ENCODE data around the gene CPAMD8.
A peak's percentile ranks its signal among the peaks of the same experiment; 100 is the strongest.

Gene CPAMD8

GRCh38 chr19:16914421-16914820 is 112.2 kb downstream of the CPAMD8 start:
- DNase-seq, result no peak

- DNase-seq, result no peak
Observed at GRCh38 chr19:16912780-16913179, 113.8 kb downstream of the CPAMD8 start.

DNA sequence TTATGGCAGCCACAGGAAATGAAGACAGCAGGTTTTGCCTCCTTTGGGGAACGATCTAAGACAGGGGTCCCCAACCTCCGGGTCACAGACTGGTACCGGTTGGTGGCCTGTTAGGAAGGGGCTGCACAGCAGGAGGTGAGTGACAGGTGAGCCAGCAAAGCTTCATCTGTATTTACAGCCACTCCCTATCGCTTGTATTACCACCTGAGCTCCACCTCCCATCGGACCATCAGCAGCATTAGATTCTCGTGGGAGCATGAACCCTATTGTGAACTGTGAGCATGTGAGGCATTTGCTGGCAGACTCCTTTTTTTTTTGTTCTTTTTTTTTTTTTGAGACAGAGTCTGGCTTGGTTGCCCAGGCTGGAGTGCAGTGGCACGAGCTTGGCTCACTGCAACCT is 115.6 kb downstream of the CPAMD8 start:
- DNase-seq, result no peak

DNA sequence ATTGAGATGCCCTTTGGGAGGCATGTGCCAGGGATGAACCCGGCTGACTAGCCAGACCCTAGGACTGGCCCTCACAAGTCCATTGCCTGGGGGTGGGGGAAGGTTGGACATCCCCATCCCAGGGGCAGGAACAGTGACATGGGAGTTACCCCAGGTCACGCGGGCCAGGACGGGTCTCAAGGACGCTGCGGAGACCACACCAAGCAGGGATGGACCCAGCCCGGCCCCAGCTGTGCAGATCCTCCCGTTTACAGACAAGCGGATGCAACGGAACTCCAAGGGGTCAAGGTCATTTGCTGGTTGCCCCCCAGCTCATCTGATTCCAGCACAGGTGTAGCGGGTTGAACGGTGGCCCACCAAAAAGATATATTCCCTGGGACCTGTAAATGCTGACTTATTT is 117.9 kb downstream of the CPAMD8 start:
- no peak for DNase-seq

GRCh38 chr19:16904599-16904998 is 122.0 kb downstream of the CPAMD8 start:
- no peak for DNase-seq

- no peak for DNase-seq
Observed at GRCh38 chr19:16903347-16903746, 123.3 kb downstream of the CPAMD8 start.

DNA sequence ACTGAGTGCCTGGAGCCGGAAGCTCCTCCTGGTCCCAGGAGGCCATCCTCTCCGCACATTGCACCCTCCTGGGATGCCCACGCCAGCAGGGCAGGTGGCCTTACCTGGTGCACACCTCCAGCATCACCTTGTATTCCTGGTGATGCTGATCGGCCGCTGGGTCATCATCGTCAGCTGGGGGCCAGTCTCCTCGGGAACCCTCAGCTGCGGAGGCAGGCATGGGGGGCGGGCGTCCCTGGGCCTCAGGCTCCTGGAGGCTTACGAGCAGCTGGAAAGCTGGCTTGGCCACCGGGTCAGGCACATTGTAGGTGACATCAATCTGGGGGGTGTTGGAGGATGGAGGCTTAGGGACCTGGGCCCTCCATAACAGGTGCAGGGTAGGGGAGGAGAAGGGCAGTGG is 124.1 kb downstream of the CPAMD8 start:
- no peak for DNase-seq

DNA sequence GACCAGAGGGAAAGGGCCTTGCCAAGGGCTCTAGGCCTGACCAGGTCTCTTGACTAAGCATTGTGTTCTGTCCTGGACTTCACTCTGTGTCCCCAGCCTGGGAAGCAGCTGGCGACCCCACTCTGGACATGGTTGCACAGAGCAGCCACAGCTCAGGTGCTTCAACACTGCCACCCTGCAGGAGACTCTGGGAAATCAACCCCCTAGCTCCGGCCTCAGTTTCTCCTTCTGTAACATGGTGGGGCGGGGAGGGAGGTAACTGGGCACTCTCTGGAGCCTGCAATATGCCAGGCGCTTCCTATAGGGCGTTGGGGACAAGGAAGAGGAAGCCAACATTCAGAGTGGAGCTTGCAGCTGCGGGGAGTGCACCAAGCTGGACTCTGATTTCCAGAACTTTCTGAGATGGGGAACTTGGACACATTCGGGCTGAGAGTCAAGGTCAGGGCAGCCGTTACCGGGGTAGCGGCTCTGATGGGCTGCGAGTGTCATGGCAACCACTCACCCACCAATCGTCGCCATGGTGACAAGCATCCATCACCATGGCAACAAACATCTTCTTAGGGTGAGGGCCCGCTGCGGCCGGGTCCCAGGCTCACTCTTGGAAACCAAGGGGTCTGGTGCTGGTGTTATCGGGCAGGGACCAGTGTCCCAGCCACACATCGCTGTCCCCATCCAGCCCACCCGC is 125.0 kb downstream of the CPAMD8 start:
- peak; percentile 63 for DNase-seq

- DNase-seq, result no peak
Observed at GRCh38 chr19:16899566-16900075, 127.0 kb downstream of the CPAMD8 start.

DNA sequence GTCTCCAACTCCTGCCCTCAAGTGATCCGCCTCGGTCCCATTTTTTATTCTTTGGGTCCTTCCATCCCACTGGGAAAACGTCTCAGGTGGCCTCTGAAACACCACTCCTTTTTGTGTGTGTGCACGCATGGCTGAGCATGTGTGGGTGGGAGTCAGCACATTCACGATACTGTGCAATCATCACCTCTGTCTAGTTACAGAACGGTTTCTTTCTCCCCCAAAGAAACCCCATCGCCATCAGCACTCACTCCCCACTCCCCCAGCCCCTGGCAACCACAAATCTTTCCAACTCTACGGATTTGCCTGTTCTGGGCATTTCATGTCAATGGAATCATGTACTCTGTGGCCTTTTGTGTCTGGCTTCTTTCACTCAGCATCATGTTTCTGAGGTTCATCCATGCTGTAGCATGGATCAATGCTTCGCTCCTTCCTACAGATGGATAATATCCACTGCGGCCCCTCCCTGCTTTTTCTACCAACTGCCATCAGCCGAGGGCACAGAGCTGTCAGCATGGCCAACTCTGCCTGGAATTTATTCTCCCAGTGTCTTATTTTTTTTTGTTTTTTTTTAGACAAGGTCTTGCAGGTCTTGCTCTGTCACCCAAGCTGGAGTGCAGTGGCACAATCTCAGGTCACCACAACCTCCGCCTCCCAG is 128.1 kb downstream of the CPAMD8 start:
- no peak for DNase-seq

DNA sequence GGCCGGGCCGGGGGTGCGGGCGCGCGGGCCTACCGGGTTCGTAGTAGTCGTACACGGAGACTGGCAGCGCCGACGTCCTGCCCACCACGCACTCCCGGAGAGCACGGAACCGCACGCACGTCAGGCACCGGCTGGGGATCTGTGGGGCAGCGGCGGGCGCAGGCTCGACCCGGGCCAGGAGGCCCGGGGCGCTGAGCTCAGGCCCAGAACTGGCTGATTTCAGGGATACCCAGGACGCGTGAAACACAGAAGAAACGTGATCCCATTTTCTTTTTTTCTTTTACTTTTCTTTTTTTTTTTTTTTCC is 128.8 kb downstream of the CPAMD8 start:
- no peak for DNase-seq

DNA sequence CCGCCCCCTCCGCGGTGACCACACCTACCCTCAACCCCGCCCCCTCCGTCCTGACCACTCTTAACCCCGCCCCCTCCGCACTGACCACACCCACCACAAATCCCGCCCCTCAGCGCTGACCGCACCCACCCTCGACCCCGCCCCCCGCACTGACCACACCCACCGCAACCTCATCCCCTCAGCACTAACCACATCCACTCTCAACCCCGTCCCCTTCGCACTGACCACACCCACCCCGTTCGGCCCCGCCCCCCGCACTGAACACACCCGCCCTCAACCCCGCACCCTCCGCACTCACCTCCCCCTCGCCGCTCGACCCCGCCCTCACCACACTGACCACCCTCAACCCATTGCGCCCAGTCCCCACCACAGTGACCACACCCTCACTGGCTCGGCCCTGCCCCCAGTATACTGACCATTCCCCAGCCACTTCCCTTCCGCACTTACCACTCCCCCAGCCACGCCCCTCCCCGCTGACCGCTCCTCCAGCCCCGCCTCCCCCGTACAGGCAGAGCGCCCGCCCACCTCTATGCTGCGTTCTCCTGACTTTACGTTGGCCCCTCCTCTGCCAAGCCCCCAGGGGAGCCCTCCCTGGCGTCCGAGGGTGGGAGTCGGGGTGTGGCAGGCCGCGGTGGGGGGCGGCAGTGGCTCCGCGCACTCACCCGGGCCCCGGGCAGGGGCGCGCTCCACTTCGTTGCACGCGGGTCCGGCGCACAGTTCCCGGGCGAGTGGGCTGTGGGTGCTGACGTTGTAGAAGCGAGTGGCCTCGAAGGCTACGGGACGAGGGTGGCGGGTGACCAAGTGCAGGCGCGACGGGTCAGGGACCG is 129.4 kb downstream of the CPAMD8 start:
- peak; percentile 71 for DNase-seq

GRCh38 chr19:16896146-16897028 is 130.2 kb downstream of the CPAMD8 start:
- no peak for DNase-seq

- peak; percentile 30 for DNase-seq
Observed at GRCh38 chr19:16895467-16896145, 131.0 kb downstream of the CPAMD8 start.

GRCh38 chr19:16894080-16894479 is 132.5 kb downstream of the CPAMD8 start:
- DNase-seq, result no peak

GRCh38 chr19:16893686-16893989 is 133.0 kb downstream of the CPAMD8 start:
- no peak for DNase-seq

GRCh38 chr19:16892868-16893685 is 133.5 kb downstream of the CPAMD8 start:
- no peak for DNase-seq

GRCh38 chr19:16892436-16892835 is 134.2 kb downstream of the CPAMD8 start:
- no peak for DNase-seq

DNA sequence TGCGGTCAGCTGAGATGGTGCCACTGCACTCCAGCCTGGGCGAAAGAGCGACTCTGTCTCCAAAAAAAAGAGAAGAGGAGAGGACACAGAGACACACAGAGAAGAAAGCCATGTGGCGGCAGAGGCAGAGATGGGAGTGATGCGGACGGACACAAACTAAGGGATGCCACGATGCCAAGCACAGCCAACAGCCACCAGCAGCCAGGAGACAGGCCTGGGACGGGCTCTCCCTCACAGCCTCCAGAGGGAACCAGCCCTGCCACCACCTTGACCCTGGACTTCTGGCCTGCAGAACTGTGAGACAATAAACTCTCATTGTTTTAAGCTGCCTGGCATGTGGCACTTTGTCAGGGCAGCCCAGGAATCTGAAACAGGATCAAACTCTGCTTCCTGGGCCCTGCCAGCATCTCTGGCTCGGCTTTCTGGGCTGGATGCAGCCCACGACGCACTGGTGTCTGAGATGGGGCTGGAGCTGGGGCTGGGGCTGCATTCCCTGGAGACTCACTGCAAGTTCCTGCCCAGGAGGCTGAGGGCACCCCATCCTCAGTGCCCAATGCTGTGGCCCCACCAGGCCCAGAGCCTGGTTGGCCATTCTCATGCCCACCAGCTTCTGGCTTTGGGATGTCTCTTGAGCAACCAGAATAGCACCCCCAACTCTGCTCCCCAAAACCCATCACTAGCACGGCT is 134.8 kb downstream of the CPAMD8 start:
- DNase-seq, result no peak

- no peak for DNase-seq
Observed at GRCh38 chr19:16890461-16891184, 136.0 kb downstream of the CPAMD8 start.

Data from eye (tissue), 1 donor.